UCSD-AML1 (cell line): Measurements from ENCODE around the gene GYPB.
"Not testable (repeated sequence)": the region's sequence is repeated elsewhere in the genome, so short reads cannot be mapped to it uniquely, and the experiment has no call there.

Experiments
- DNase-seq: peaks from one replicate; lab custom pipeline; 2025; ENCODE audit not compliant: unreplicated experiment; lab: John Stamatoyannopoulos, UW

Gene GYPB

GRCh38 chr4:144016057-144016605 lies 3.0 kb downstream of the GYPB start:
- DNase-seq = not testable (repeated sequence)

- no peak for DNase-seq
Measured at GRCh38 chr4:144014808-144015207, 4.4 kb downstream of the GYPB start.

GRCh38 chr4:144008602-144009001 lies 10.6 kb downstream of the GYPB start:
- not testable (repeated sequence) for DNase-seq

- DNase-seq = not testable (repeated sequence)
Measured at GRCh38 chr4:144007960-144008359, 11.2 kb downstream of the GYPB start.

GRCh38 chr4:144006200-144006803 lies 12.9 kb downstream of the GYPB start:
- DNase-seq = not testable (repeated sequence)

- DNase-seq = not testable (repeated sequence)
Measured at GRCh38 chr4:144005558-144005953, 13.6 kb downstream of the GYPB start.

GRCh38 chr4:144004868-144005557 lies 14.2 kb downstream of the GYPB start:
- DNase-seq = not testable (repeated sequence)

GRCh38 chr4:144003890-144004265 lies 15.3 kb downstream of the GYPB start:
- DNase-seq = not testable (repeated sequence)

GRCh38 chr4:144003205-144003889 lies 15.8 kb downstream of the GYPB start:
- DNase-seq = not testable (repeated sequence)

GRCh38 chr4:144000331-144000995 lies 18.7 kb downstream of the GYPB start:
- not testable (repeated sequence) for DNase-seq

- DNase-seq = not testable (repeated sequence)
Measured at GRCh38 chr4:143996193-143996592, 23.0 kb downstream of the GYPB start.

GRCh38 chr4:143991761-143992160 lies 27.4 kb downstream of the GYPB start:
- not testable (repeated sequence) for DNase-seq

- not testable (repeated sequence) for DNase-seq
Measured at GRCh38 chr4:143990717-143991116, 28.5 kb downstream of the GYPB start.

- DNase-seq = no peak
Measured at GRCh38 chr4:143986180-143986579, 33.0 kb downstream of the GYPB start.

- not testable (repeated sequence) for DNase-seq
Measured at GRCh38 chr4:143980776-143981175, 38.4 kb downstream of the GYPB start.

- DNase-seq = not testable (repeated sequence)
Measured at GRCh38 chr4:143975527-143975926, 43.7 kb downstream of the GYPB start.

GRCh38 chr4:143974021-143974420 lies 45.2 kb downstream of the GYPB start:
- DNase-seq = not testable (repeated sequence)

GRCh38 chr4:143961075-143961474 lies 58.1 kb downstream of the GYPB start:
- DNase-seq = no peak

GRCh38 chr4:143955306-143955705 lies 63.9 kb downstream of the GYPB start:
- DNase-seq = not testable (repeated sequence)

- not testable (repeated sequence) for DNase-seq
Measured at GRCh38 chr4:143951458-143951972, 67.7 kb downstream of the GYPB start.

GRCh38 chr4:143950967-143951366 lies 68.2 kb downstream of the GYPB start:
- DNase-seq = not testable (repeated sequence)
